ENCODE measurements around the gene EEIG1.

DNA sequence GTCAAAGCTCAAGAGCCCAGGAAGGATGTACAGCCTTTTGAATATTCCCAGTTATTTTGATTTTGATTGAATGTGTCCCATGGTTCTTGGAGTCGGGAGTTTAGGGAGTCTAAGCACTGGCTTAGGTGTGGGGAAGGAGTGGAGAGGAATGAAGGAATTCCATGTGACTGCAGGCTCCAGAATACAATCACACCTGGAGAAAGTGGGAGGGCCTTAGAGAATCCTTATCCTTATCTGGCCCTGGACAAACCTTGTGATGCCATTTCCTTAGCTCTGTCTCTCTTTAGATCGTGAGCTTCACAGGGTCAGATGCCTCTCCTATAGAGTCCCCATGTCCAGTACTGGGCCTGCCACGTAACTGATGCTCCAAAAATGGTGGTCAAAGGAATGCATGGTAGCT is 4.2 kb upstream of the EEIG1 start:
- TF ChIP-seq, protein P1, sequence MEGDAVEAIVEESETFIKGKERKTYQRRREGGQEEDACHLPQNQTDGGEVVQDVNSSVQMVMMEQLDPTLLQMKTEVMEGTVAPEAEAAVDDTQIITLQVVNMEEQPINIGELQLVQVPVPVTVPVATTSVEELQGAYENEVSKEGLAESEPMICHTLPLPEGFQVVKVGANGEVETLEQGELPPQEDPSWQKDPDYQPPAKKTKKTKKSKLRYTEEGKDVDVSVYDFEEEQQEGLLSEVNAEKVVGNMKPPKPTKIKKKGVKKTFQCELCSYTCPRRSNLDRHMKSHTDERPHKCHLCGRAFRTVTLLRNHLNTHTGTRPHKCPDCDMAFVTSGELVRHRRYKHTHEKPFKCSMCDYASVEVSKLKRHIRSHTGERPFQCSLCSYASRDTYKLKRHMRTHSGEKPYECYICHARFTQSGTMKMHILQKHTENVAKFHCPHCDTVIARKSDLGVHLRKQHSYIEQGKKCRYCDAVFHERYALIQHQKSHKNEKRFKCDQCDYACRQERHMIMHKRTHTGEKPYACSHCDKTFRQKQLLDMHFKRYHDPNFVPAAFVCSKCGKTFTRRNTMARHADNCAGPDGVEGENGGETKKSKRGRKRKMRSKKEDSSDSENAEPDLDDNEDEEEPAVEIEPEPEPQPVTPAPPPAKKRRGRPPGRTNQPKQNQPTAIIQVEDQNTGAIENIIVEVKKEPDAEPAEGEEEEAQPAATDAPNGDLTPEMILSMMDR (IDR thresholded peaks at IDR 0.05; ENCODE audit: low read depth, low read length), result no peak
- TF ChIP-seq EZH2phosphoT487 (IDR thresholded peaks at IDR 0.05; ENCODE audit: low read depth), result no peak
